Muscle of arm (tissue), 12 donors: ENCODE results near the gene PCDHB11. TPM values are rescaled to one million over a fixed set of nuclear protein-coding genes. Genes with fewer than 3 reads are reported as not detected.
"Not testable (repeated sequence)": the region's sequence is repeated elsewhere in the genome, so short reads cannot be mapped to it uniquely, and the experiment has no call there.

Source experiments
- DNase-seq: peaks from one replicate; pipeline ENCODE4 v3.0.0-alpha.2; 2013
- polyA plus RNA-seq, 12 donors: library from polyadenylated mRNA; unstranded; fragments of 120-200 nt; gene quantifications; one replicate each; pipeline ENCODE4 v1.2.1, GENCODE V29; 2013; ENCODE audit not compliant: insufficient read length in 12 of 12

The PCDHB11 gene
- polyA plus RNA-seq, 12 donors: 1.6 to 3.4 (median 2.5) TPM; not detected in 1

GRCh38 chr5:141182248-141182647, 17.2 kb upstream of the PCDHB11 start, which contains the start of gene PCDHB16:
Gene PCDHB16, plus strand, starts transcription at chr5:141182387. Its CDS starts 173 bp downstream, at chr5:141182560.
- no peak for DNase-seq

- not testable (repeated sequence) for DNase-seq
Observed at GRCh38 chr5:141184117-141184855, 15.1 kb upstream of the PCDHB11 start.

- no peak for DNase-seq
Observed at GRCh38 chr5:141186897-141187512, 12.4 kb upstream of the PCDHB11 start, which contains the start of gene PCDHB9. Gene PCDHB9, plus strand, starts transcription at chr5:141187161. Its CDS starts 158 bp downstream, at chr5:141187319.

- not testable (repeated sequence) for DNase-seq
Observed at GRCh38 chr5:141188682-141189081, 10.7 kb upstream of the PCDHB11 start.

- DNase-seq: not testable (repeated sequence)
Observed at GRCh38 chr5:141189131-141189530, 10.3 kb upstream of the PCDHB11 start.

GRCh38 chr5:141192110-141192725, 7.2 kb upstream of the PCDHB11 start, which contains the start of gene PCDHB10:
Gene PCDHB10, plus strand, starts transcription at chr5:141192353. Its CDS starts 200 bp downstream, at chr5:141192553.
- no peak for DNase-seq

GRCh38 chr5:141194332-141194731, 5.1 kb upstream of the PCDHB11 start:
- not testable (repeated sequence) for DNase-seq

GRCh38 chr5:141196363-141196762, 3.1 kb upstream of the PCDHB11 start:
- DNase-seq: no peak

- DNase-seq: not testable (repeated sequence)
Observed at GRCh38 chr5:141201126-141201525, 1.7 kb downstream of the PCDHB11 start.

GRCh38 chr5:141201646-141202045, 2.2 kb downstream of the PCDHB11 start:
- not testable (repeated sequence) for DNase-seq

- DNase-seq: no peak
Observed at GRCh38 chr5:141208478-141208877, 9.1 kb downstream of the PCDHB11 start, which contains the start of gene PCDHB12. Gene PCDHB12, plus strand, starts transcription at chr5:141208719. Its CDS starts 189 bp downstream, at chr5:141208908.

GRCh38 chr5:141210281-141210680, 10.9 kb downstream of the PCDHB11 start:
- not testable (repeated sequence) for DNase-seq

GRCh38 chr5:141210849-141211248, 11.4 kb downstream of the PCDHB11 start:
- DNase-seq: not testable (repeated sequence)

GRCh38 chr5:141213656-141214339, 14.4 kb downstream of the PCDHB11 start, which contains the start of gene PCDHB13:
Gene PCDHB13, plus strand, starts transcription at chr5:141213919. Its CDS starts 205 bp downstream, at chr5:141214124.
- not testable (repeated sequence) for DNase-seq

GRCh38 chr5:141214583-141214982, 15.2 kb downstream of the PCDHB11 start:
- not testable (repeated sequence) for DNase-seq

GRCh38 chr5:141215504-141215903, 16.1 kb downstream of the PCDHB11 start:
- not testable (repeated sequence) for DNase-seq

- not testable (repeated sequence) for DNase-seq
Observed at GRCh38 chr5:141216035-141216434, 16.6 kb downstream of the PCDHB11 start.

GRCh38 chr5:141223112-141223783, 23.8 kb downstream of the PCDHB11 start, which contains the start of gene PCDHB14:
Gene PCDHB14, plus strand, starts transcription at chr5:141223343. Its CDS starts 163 bp downstream, at chr5:141223506.
- DNase-seq: no peak

GRCh38 chr5:141224844-141225243, 25.4 kb downstream of the PCDHB11 start:
- DNase-seq: not testable (repeated sequence)

- DNase-seq: not testable (repeated sequence)
Observed at GRCh38 chr5:141225421-141225820, 26.0 kb downstream of the PCDHB11 start.
